Measurements from ENCODE around the gene MRPL38.
"Not testable (repeated sequence)": the region's sequence is repeated elsewhere in the genome, so short reads cannot be mapped to it uniquely, and the experiment has no call there.

Gene MRPL38

GRCh38 chr17:75897160-75898019, 7.3 kb downstream of the MRPL38 start:
- no peak for DNase-seq (ENCODE audit: low read depth in 2 of 2)

GRCh38 chr17:75896415-75897159, 8.1 kb downstream of the MRPL38 start, which contains the start of gene TRIM65:
TSS of gene TRIM65 (minus strand) at chr17:75896951. CDS start at chr17:75896937, 14 bp downstream.
- peak; percentile 58 to 65 for DNase-seq (ENCODE audit: low read depth in 2 of 2)

- no peak for DNase-seq (ENCODE audit: low read depth in 2 of 2)
Measured at GRCh38 chr17:75895370-75896155, 9.1 kb downstream of the MRPL38 start.

- DNase-seq (ENCODE audit: low read depth in 2 of 2): no peak
Measured at GRCh38 chr17:75894049-75894733, 10.5 kb downstream of the MRPL38 start.

GRCh38 chr17:75893305-75894048, 11.2 kb downstream of the MRPL38 start:
- no peak for DNase-seq (ENCODE audit: low read depth in 2 of 2)

- DNase-seq (ENCODE audit: low read depth in 2 of 2): no peak
Measured at GRCh38 chr17:75892556-75893224, 12.0 kb downstream of the MRPL38 start.

- DNase-seq (ENCODE audit: low read depth in 2 of 2): no peak
Measured at GRCh38 chr17:75891605-75892555, 12.8 kb downstream of the MRPL38 start.

- DNase-seq (ENCODE audit: low read depth in 2 of 2): no peak
Measured at GRCh38 chr17:75891022-75891604, 13.6 kb downstream of the MRPL38 start.

GRCh38 chr17:75889454-75889853, 15.2 kb downstream of the MRPL38 start:
- no peak for DNase-seq (ENCODE audit: low read depth in 2 of 2)

GRCh38 chr17:75888484-75888883, 16.2 kb downstream of the MRPL38 start:
- DNase-seq (ENCODE audit: low read depth in 2 of 2): no peak

- DNase-seq (ENCODE audit: low read depth in 2 of 2): not testable (repeated sequence)
Measured at GRCh38 chr17:75885860-75886259, 18.8 kb downstream of the MRPL38 start.

GRCh38 chr17:75885431-75885830, 19.3 kb downstream of the MRPL38 start:
- no peak for DNase-seq (ENCODE audit: low read depth in 2 of 2)

- no peak for DNase-seq (ENCODE audit: low read depth in 2 of 2)
Measured at GRCh38 chr17:75881678-75882454, 22.8 kb downstream of the MRPL38 start.

GRCh38 chr17:75880266-75880665, 24.4 kb downstream of the MRPL38 start:
- DNase-seq (ENCODE audit: low read depth in 2 of 2): no peak

- no peak for DNase-seq (ENCODE audit: low read depth in 2 of 2)
Measured at GRCh38 chr17:75878174-75878998, 26.3 kb downstream of the MRPL38 start, which contains the start of gene TRIM47. TSS of gene TRIM47 (minus strand) at chr17:75878581. CDS start at chr17:75878548, 33 bp downstream.

- peak; percentile 36 to 59 for DNase-seq (ENCODE audit: low read depth in 2 of 2)
Measured at GRCh38 chr17:75877752-75878173, 26.9 kb downstream of the MRPL38 start.
